Measurements from ENCODE around the gene EDIL3. TPM values are rescaled to one million over a fixed set of nuclear protein-coding genes. Genes with fewer than 3 reads are reported as not detected.

EDIL3 gene
- total RNA-seq, 2 donors from 2014 or later: 4.6 to 5.5 TPM

GRCh38 chr5:84016085-84016484 is 368.6 kb downstream of the EDIL3 start:
- no peaks in the 10 kb centered on the region for H3K27me3 ChIP-seq (replicated peaks; ENCODE audit: insufficient read depth)
- DNase-seq (ENCODE audit: low spot score): no peak
- H3K4me1 ChIP-seq (replicated peaks): no peaks in the 10 kb centered on the region
- intact Hi-C loops (cut with DNase I): no loop called here
- no peak overlapping the region for H3K27ac ChIP-seq
- no peaks in the 10 kb centered on the region for H3K9me3 ChIP-seq
- H3K4me3 ChIP-seq: no peak overlapping the region
- TF ChIP-seq CTCF (IDR thresholded peaks at IDR 0.05) (no peak), POLR2AphosphoS5 (IDR thresholded peaks at IDR 0.05) (no peak), POLR2A (IDR thresholded peaks at IDR 0.05) (no peak)
- 30% methylated on average over 3 of the region's 3 CpGs for WGBS
- no peaks in the 10 kb centered on the region for H3K36me3 ChIP-seq

GRCh38 chr5:84014966-84015365 is 369.7 kb downstream of the EDIL3 start:
- no peaks in the 10 kb centered on the region for H3K27me3 ChIP-seq (replicated peaks; ENCODE audit: insufficient read depth)
- H3K4me1 ChIP-seq (replicated peaks): no peaks in the 10 kb centered on the region
- TF ChIP-seq POLR2A (IDR thresholded peaks at IDR 0.05) (no peak), POLR2AphosphoS5 (IDR thresholded peaks at IDR 0.05) (no peak), CTCF (IDR thresholded peaks at IDR 0.05) (no peak)
- no peak overlapping the region for H3K4me3 ChIP-seq
- intact Hi-C loops (cut with DNase I): no loop called here
- no peaks in the 10 kb centered on the region for H3K36me3 ChIP-seq
- H3K9me3 ChIP-seq: no peaks in the 10 kb centered on the region
- no peak overlapping the region for H3K27ac ChIP-seq
- no peak for DNase-seq (ENCODE audit: low spot score)

GRCh38 chr5:83993803-83994202 is 390.9 kb downstream of the EDIL3 start:
- WGBS: 68% methylated on average over 2 of the region's 2 CpGs
- Histone ChIP-seq H3K27me3 (replicated peaks; ENCODE audit: insufficient read depth) (no peaks in the 10 kb centered on the region), H3K9me3 (no peaks in the 10 kb centered on the region), H3K4me3 (no peak overlapping the region), H3K4me1 (replicated peaks) (no peaks in the 10 kb centered on the region), H3K27ac (no peak overlapping the region), H3K36me3 (no peaks in the 10 kb centered on the region)
- intact Hi-C loops (cut with DNase I): no loop called here
- DNase-seq (ENCODE audit: low spot score): no peak
- no peak for TF ChIP-seq CTCF (IDR thresholded peaks at IDR 0.05)
- TF ChIP-seq POLR2AphosphoS5 (IDR thresholded peaks at IDR 0.05): no peak
- no peak for TF ChIP-seq POLR2A (IDR thresholded peaks at IDR 0.05)

GRCh38 chr5:83991566-83992224 is 393.0 kb downstream of the EDIL3 start:
- Histone ChIP-seq H3K36me3 (no peaks in the 10 kb centered on the region), H3K27ac (no peak overlapping the region), H3K27me3 (replicated peaks; ENCODE audit: insufficient read depth) (no peaks in the 10 kb centered on the region), H3K4me3 (no peak overlapping the region), H3K9me3 (no peaks in the 10 kb centered on the region), H3K4me1 (replicated peaks) (no peaks in the 10 kb centered on the region)
- no peak for DNase-seq (ENCODE audit: low spot score)
- TF ChIP-seq POLR2A (IDR thresholded peaks at IDR 0.05): no peak
- 96% methylated on average over 9 of the region's 9 CpGs for WGBS
- intact Hi-C loops (cut with DNase I): no loop called here

GRCh38 chr5:83988293-83988685 is 396.4 kb downstream of the EDIL3 start:
- no peak for TF ChIP-seq POLR2A (IDR thresholded peaks at IDR 0.05)
- no peak for TF ChIP-seq POLR2AphosphoS5 (IDR thresholded peaks at IDR 0.05)
- Histone ChIP-seq H3K9me3 (no peaks in the 10 kb centered on the region), H3K4me3 (no peak overlapping the region), H3K36me3 (no peaks in the 10 kb centered on the region), H3K4me1 (replicated peaks) (no peaks in the 10 kb centered on the region), H3K27ac (no peak overlapping the region), H3K27me3 (replicated peaks; ENCODE audit: insufficient read depth) (no peaks in the 10 kb centered on the region)
- intact Hi-C loops (cut with DNase I): no loop called here
- DNase-seq (ENCODE audit: low spot score): no peak

GRCh38 chr5:83987513-83988292 is 397.0 kb downstream of the EDIL3 start:
- Histone ChIP-seq H3K9me3 (no peaks in the 10 kb centered on the region), H3K36me3 (no peaks in the 10 kb centered on the region), H3K27ac (no peak overlapping the region), H3K4me1 (replicated peaks) (no peaks in the 10 kb centered on the region), H3K27me3 (replicated peaks; ENCODE audit: insufficient read depth) (no peaks in the 10 kb centered on the region), H3K4me3 (no peak overlapping the region)
- TF ChIP-seq CTCF (IDR thresholded peaks at IDR 0.05) (no peak), POLR2A (IDR thresholded peaks at IDR 0.05) (no peak), POLR2AphosphoS5 (IDR thresholded peaks at IDR 0.05) (no peak)
- WGBS: 43% methylated on average over 4 of the region's 4 CpGs
- intact Hi-C loops (cut with DNase I): no loop called here
- DNase-seq (ENCODE audit: low spot score): no peak

Data from prostate gland (tissue), 2 donors.